Measurements from ENCODE around the gene MAPK8IP2.
"Not testable (repeated sequence)": the region's sequence is repeated elsewhere in the genome, so short reads cannot be mapped to it uniquely, and the experiment has no call there.

Gene MAPK8IP2

GRCh38 chr22:50604256-50605001 lies 3.8 kb downstream of the MAPK8IP2 start:
- peak; percentile 31 for DNase-seq (ENCODE audit: low spot score)
- TF ChIP-seq CTCF (IDR thresholded peaks at IDR 0.05; ENCODE audit: extremely low read depth, insufficient read depth, missing control alignments): no peak
- in situ Hi-C loops (cut with MboI; ENCODE audit: low pct_unique_long_range_greater_than_20kb, low sequenced_read_pairs, unreplicated experiment): no loop called here

- in situ Hi-C loops (cut with MboI; ENCODE audit: low pct_unique_long_range_greater_than_20kb, low sequenced_read_pairs, unreplicated experiment): no loop called here
- peak; percentile 41 for DNase-seq (ENCODE audit: low spot score)
- no peak for TF ChIP-seq CTCF (IDR thresholded peaks at IDR 0.05; ENCODE audit: extremely low read depth, insufficient read depth, missing control alignments)
These were observed 4.5 kb downstream of the MAPK8IP2 start for GRCh38 chr22:50605002-50605612.

- in situ Hi-C loops (cut with MboI; ENCODE audit: low pct_unique_long_range_greater_than_20kb, low sequenced_read_pairs, unreplicated experiment): no loop called here
- peak; percentile 30 for DNase-seq (ENCODE audit: low spot score)
- TF ChIP-seq CTCF (IDR thresholded peaks at IDR 0.05; ENCODE audit: extremely low read depth, insufficient read depth, missing control alignments): no peak
These were observed 5.1 kb downstream of the MAPK8IP2 start for GRCh38 chr22:50605613-50606074.

GRCh38 chr22:50606165-50606945 lies 5.8 kb downstream of the MAPK8IP2 start:
- peak; percentile 65 for DNase-seq (ENCODE audit: low spot score)
- TF ChIP-seq CTCF (IDR thresholded peaks at IDR 0.05; ENCODE audit: extremely low read depth, insufficient read depth, missing control alignments): peak; percentile 50
- in situ Hi-C loops (cut with MboI; ENCODE audit: low pct_unique_long_range_greater_than_20kb, low sequenced_read_pairs, unreplicated experiment): no loop called here

GRCh38 chr22:50606946-50607658 lies 6.5 kb downstream of the MAPK8IP2 start:
- in situ Hi-C loops (cut with MboI; ENCODE audit: low pct_unique_long_range_greater_than_20kb, low sequenced_read_pairs, unreplicated experiment): no loop called here
- peak; percentile 23 for DNase-seq (ENCODE audit: low spot score)
- no peak for TF ChIP-seq CTCF (IDR thresholded peaks at IDR 0.05; ENCODE audit: extremely low read depth, insufficient read depth, missing control alignments)

GRCh38 chr22:50607659-50608020 lies 7.0 kb downstream of the MAPK8IP2 start:
- TF ChIP-seq CTCF (IDR thresholded peaks at IDR 0.05; ENCODE audit: extremely low read depth, insufficient read depth, missing control alignments): no peak
- in situ Hi-C loops (cut with MboI; ENCODE audit: low pct_unique_long_range_greater_than_20kb, low sequenced_read_pairs, unreplicated experiment): no loop called here
- peak; percentile 26 for DNase-seq (ENCODE audit: low spot score)

- in situ Hi-C loops (cut with MboI; ENCODE audit: low pct_unique_long_range_greater_than_20kb, low sequenced_read_pairs, unreplicated experiment); DNase-seq (ENCODE audit: low spot score): not testable (repeated sequence)
These were observed 7.7 kb downstream of the MAPK8IP2 start for GRCh38 chr22:50608058-50608840.

Measured in GM13977 (cell line).